GM23248 (cell line): ENCODE results near the gene CASP3. TPM values are rescaled to one million over a fixed set of nuclear protein-coding genes. Genes with fewer than 3 reads are reported as not detected.

Experiments used
- DNase-seq: peaks from one replicate; pipeline ENCODE4 v3.0.0-alpha.2; 2015
- H2AFZ ChIP-seq: fragments of 200-600 bp; sonication (generic); 2 replicates; pipeline ENCODE4 v1.6.1; 2016; ENCODE audit warnings: antibody characterized with exemption
- H3F3A ChIP-seq: fragments of 200-600 bp; sonication (generic); 2 replicates; pipeline ENCODE4 v1.6.1; 2016; ENCODE audit warnings: mild to moderate bottlenecking, antibody characterized with exemption, mixed run types; ENCODE audit not compliant: insufficient read depth
- H3K27ac ChIP-seq: fragments of 200-600 bp; sonication (generic); 2 replicates; pipeline ENCODE4 v1.5.1; 2016; ENCODE audit warnings: mild to moderate bottlenecking
- H3K27me3 ChIP-seq: fragments of 200-600 bp; sonication (generic); replicated peaks from 2 replicates; pipeline ENCODE4 v1.6.1; 2016; ENCODE audit warnings: mild to moderate bottlenecking; ENCODE audit not compliant: insufficient read depth
- H3K36me3 ChIP-seq: fragments of 200-600 bp; sonication (generic); 2 replicates; pipeline ENCODE4 v1.6.1; 2016; ENCODE audit warnings: low read depth, mild to moderate bottlenecking
- H3K4me1 ChIP-seq: fragments of 200-600 bp; sonication (generic); 2 replicates; pipeline ENCODE4 v1.6.1; 2016; ENCODE audit warnings: mild to moderate bottlenecking; ENCODE audit not compliant: insufficient read depth
- H3K4me2 ChIP-seq: fragments of 200-600 bp; sonication (generic); one replicate; pipeline ENCODE4 v1.6.1; 2016; ENCODE audit warnings: mild to moderate bottlenecking; ENCODE audit not compliant: unreplicated experiment
- H3K4me3 ChIP-seq: fragments of 200-600 bp; sonication (generic); 2 replicates; pipeline ENCODE4 v1.5.1; 2016; ENCODE audit warnings: mild to moderate bottlenecking
- H3K79me2 ChIP-seq: fragments of 200-600 bp; sonication (generic); 2 replicates; pipeline ENCODE4 v1.6.1; 2016; ENCODE audit warnings: mild to moderate bottlenecking; ENCODE audit not compliant: insufficient read depth
- H3K9ac ChIP-seq: fragments of 200-600 bp; sonication (generic); 2 replicates; pipeline ENCODE4 v1.6.1; 2016; ENCODE audit warnings: mild to moderate bottlenecking
- H3K9me2 ChIP-seq: fragments of 200-600 bp; sonication (generic); 2 replicates; pipeline ENCODE4 v1.6.1; 2016; ENCODE audit warnings: mixed run types, mild to moderate bottlenecking, moderate library complexity; ENCODE audit not compliant: insufficient read depth
- H3K9me3 ChIP-seq: fragments of 200-600 bp; sonication (generic); one replicate; pipeline ENCODE4 v1.6.1; 2017; ENCODE audit warnings: low read depth
- H4K20me1 ChIP-seq: fragments of 200-600 bp; sonication (generic); 2 replicates; pipeline ENCODE4 v1.6.0; 2016; ENCODE audit not compliant: insufficient read depth
- EZH2 ChIP-seq: fragments of 200-600 bp; sonication (generic); IDR thresholded peaks from 2 replicates; pipeline ENCODE4 v1.6.1; 2018; ENCODE audit warnings: antibody characterized with exemption, mild to moderate bottlenecking; ENCODE audit not compliant: insufficient read depth, poor library complexity, severe bottlenecking
- EZH2phosphoT487 ChIP-seq: fragments of 200-600 bp; sonication (generic); IDR thresholded peaks from 2 replicates; pipeline ENCODE4 v1.6.1; 2018; ENCODE audit warnings: antibody characterized with exemption, moderate library complexity, mild to moderate bottlenecking, low read depth; ENCODE audit not compliant: insufficient read depth
- WGBS, 2 experiments: methylation state at CpG; one replicate each; pipeline ENCODE4 v1.1.6; 2015 to 2017; ENCODE audit warnings: low lambda C conversion rate in 2 of 2, low coverage in 1 of 2; ENCODE audit errors: missing lambda C conversion rate in 2 of 2; 5-methylcytosine and 5-hydroxymethylcytosine counted together
- in situ Hi-C: fragments of 300-500 bp; cut with MboI; formaldehyde crosslinking; loops from 2 replicates; pipeline ENCODE4 v1.15.0; 2020
- polyA plus RNA-seq: library from polyadenylated mRNA; unstranded; fragments of >200 nt; fragmentation: Nextera tagmentation; extraction: Ambion mirVana; gene quantifications from 2 replicates; pipeline ENCODE4 v1.2.1, GENCODE V29; 2016
- total RNA-seq: library from RNA; depleted of rRNA; stranded (reverse); fragments of >200 nt; shearing (Covaris generic); gene quantifications from 2 replicates; pipeline ENCODE4 v1.2.3, GENCODE V29; 2014

Gene CASP3
- total and polyA plus RNA-seq, 2 experiments from 2014 or later = 50.7 to 53.4 TPM

- no peaks in the 10 kb centered on the region for H3K9me3 ChIP-seq
- no peak overlapping the region for H3K4me3 ChIP-seq
- no peaks in the 10 kb centered on the region for H3F3A ChIP-seq
- in situ Hi-C loops = no loop called here
- H4K20me1 ChIP-seq = no peaks in the 10 kb centered on the region
- no peak overlapping the region for H3K9ac ChIP-seq
- 97 to 98% methylated on average over 3 of the region's 3 CpGs for WGBS, 2 experiments
- peaks cover 7% of the 10 kb centered on the region; the same call in 1 of the 2 replicates for H3K4me1 ChIP-seq
- no peak overlapping the region for H3K27ac ChIP-seq
- H3K79me2 ChIP-seq = peaks cover 100% of the 10 kb centered on the region
- H3K9me2 ChIP-seq = no peaks in the 10 kb centered on the region
- no peak overlapping the region for H2AFZ ChIP-seq
- DNase-seq = no peak
- peaks cover 27% of the 10 kb centered on the region for H3K36me3 ChIP-seq
- no peak overlapping the region for H3K4me2 ChIP-seq
- H3K27me3 ChIP-seq = no peaks in the 10 kb centered on the region
- TF ChIP-seq EZH2 (no peak), EZH2phosphoT487 (no peak)
Observed at GRCh38 chr4:184641022-184641421, 8.2 kb downstream of the CASP3 start.

GRCh38 chr4:184636897-184637296 is 12.3 kb downstream of the CASP3 start:
- in situ Hi-C loops = no loop called here
- Histone ChIP-seq H3K9me2 (no peaks in the 10 kb centered on the region), H3K9ac (no peak overlapping the region), H3K36me3 (peaks cover 38% of the 10 kb centered on the region), H2AFZ (no peak overlapping the region), H3K27ac (no peak overlapping the region), H3K4me3 (no peak overlapping the region), H4K20me1 (no peaks in the 10 kb centered on the region), H3K4me2 (no peak overlapping the region), H3K4me1 (no peaks in the 10 kb centered on the region), H3K79me2 (peaks cover 79% of the 10 kb centered on the region), H3K27me3 (no peaks in the 10 kb centered on the region), H3K9me3 (no peaks in the 10 kb centered on the region), H3F3A (no peaks in the 10 kb centered on the region)
- WGBS, 2 experiments = 97% methylated on average over 4 of the region's 4 CpGs
- no peak for DNase-seq
- TF ChIP-seq EZH2phosphoT487 (no peak), EZH2 (no peak)

GRCh38 chr4:184636144-184636543 is 13.1 kb downstream of the CASP3 start:
- in situ Hi-C loops = no loop called here
- Histone ChIP-seq H2AFZ (no peak overlapping the region), H3K4me1 (no peaks in the 10 kb centered on the region), H3K27me3 (no peaks in the 10 kb centered on the region), H3K9me3 (no peaks in the 10 kb centered on the region), H3K4me2 (no peak overlapping the region), H3K9ac (no peak overlapping the region), H3K36me3 (peaks cover 42% of the 10 kb centered on the region), H3F3A (no peaks in the 10 kb centered on the region), H3K9me2 (no peaks in the 10 kb centered on the region), H3K4me3 (no peak overlapping the region), H4K20me1 (no peaks in the 10 kb centered on the region), H3K79me2 (peaks cover 72% of the 10 kb centered on the region), H3K27ac (no peak overlapping the region)
- TF ChIP-seq EZH2phosphoT487 (no peak), EZH2 (no peak)
- WGBS, 2 experiments = 98% methylated on average over 4 of the region's 4 CpGs
- DNase-seq = no peak

- Histone ChIP-seq H3K4me3 (no peak overlapping the region), H3K36me3 (peaks cover 49% of the 10 kb centered on the region), H3K9ac (no peak overlapping the region), H3K27me3 (no peaks in the 10 kb centered on the region), H3K4me1 (no peaks in the 10 kb centered on the region), H3K27ac (no peak overlapping the region), H3K79me2 (peaks cover 64% of the 10 kb centered on the region), H3F3A (no peaks in the 10 kb centered on the region), H3K9me3 (no peaks in the 10 kb centered on the region), H3K4me2 (no peak overlapping the region), H3K9me2 (no peaks in the 10 kb centered on the region), H2AFZ (no peak overlapping the region), H4K20me1 (no peaks in the 10 kb centered on the region)
- DNase-seq = no peak
- in situ Hi-C loops = no loop called here
- whole genome bisulfite sequencing, 2 experiments = 80 to 83% methylated on average over 3 of the region's 3 CpGs
- TF ChIP-seq EZH2 (no peak), EZH2phosphoT487 (no peak)
Observed at GRCh38 chr4:184635381-184635780, 13.9 kb downstream of the CASP3 start.

GRCh38 chr4:184632842-184633241 is 16.4 kb downstream of the CASP3 start:
- DNase-seq = no peak
- no peaks in the 10 kb centered on the region for H3K4me1 ChIP-seq
- H3F3A ChIP-seq = no peaks in the 10 kb centered on the region
- no peaks in the 10 kb centered on the region for H3K27me3 ChIP-seq
- H3K27ac ChIP-seq = no peak overlapping the region
- TF ChIP-seq EZH2 (no peak), EZH2phosphoT487 (no peak)
- no peak overlapping the region for H3K4me3 ChIP-seq
- H2AFZ ChIP-seq = no peak overlapping the region
- no peaks in the 10 kb centered on the region for H3K9me3 ChIP-seq
- no peak overlapping the region for H3K9ac ChIP-seq
- H3K4me2 ChIP-seq = no peak overlapping the region
- WGBS, 2 experiments = 100% methylated on average over 1 of the region's 1 CpG
- no peaks in the 10 kb centered on the region for H3K9me2 ChIP-seq
- H3K36me3 ChIP-seq = peaks cover 65% of the 10 kb centered on the region
- no peaks in the 10 kb centered on the region for H4K20me1 ChIP-seq
- in situ Hi-C loops = no loop called here
- peaks cover 39% of the 10 kb centered on the region for H3K79me2 ChIP-seq
